GM18909 (cell line): ENCODE measurements around the gene ID3.

Experiments
- ATAC-seq: cut with Tn5 transposase; IDR thresholded peaks from one replicate; pipeline ENCODE4 v1.9.1; 2021; ENCODE audit warnings: mild to moderate bottlenecking; ENCODE audit not compliant: unreplicated experiment, poor library complexity

Gene ID3

DNA sequence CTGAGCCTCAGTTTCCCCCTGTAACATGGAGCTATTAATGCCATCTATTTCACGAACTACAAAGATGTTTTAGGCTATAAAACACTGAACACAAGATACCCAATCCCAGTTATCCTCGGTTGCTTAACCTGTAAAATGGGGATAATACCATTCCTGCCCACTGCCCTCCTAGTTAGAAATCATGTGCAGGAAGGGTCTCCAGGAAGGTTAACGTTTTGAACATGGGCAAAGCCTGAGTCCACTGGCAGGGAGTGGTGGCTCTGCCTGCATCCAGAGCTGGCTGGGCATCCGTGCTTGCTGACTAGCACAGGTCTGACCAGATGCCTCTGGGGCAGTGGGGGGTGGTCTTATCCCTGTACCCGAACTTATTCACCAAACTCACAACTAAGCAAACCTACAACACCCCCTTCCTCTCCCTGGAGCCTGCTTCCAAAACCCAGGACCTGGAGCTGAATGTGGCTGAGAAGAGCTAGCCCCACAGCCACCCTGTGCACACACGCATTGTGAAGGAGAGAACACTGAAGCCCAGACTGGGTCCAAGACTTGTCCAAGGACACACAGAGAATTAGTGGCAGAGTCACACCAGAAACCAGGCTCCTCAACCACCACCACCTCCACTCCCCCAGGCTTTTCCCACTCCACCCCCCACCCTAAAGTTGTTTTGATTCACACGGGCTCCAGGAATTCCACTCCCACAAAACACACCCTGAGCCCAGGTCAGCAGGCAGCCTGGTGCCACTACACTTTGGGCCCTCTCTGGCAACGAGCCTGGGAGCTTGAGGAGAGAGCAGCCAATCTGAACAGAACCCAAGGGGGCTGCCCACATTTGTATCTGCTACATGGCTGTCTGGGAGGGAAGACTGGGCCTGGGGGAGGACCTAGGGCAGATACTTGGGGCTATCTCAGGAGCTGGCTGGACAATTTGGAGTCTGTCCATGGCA lies 29.9 kb downstream of the ID3 start:
- ATAC-seq: no peak

- ATAC-seq: peak; percentile 49
These were observed 30.9 kb downstream of the ID3 start for GRCh38 chr1:23528250-23528978.

DNA sequence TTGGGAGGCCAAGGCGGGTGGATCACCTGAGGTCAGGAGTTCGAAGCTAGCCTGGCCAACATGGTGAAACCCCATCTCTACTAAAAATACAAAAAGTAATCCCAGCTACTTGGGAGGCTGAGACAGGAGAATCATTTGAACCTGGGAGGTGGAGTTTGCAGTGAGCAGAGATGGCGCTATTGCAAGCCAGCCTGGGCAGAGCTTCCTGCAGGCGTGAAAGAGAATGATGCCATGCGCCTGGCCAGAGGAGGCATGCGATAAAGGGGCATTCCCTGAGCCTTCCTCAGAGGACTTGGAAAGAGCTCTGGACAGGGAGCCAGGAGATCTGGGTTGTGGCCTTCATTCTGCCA lies 31.4 kb downstream of the ID3 start:
- no peak for ATAC-seq

DNA sequence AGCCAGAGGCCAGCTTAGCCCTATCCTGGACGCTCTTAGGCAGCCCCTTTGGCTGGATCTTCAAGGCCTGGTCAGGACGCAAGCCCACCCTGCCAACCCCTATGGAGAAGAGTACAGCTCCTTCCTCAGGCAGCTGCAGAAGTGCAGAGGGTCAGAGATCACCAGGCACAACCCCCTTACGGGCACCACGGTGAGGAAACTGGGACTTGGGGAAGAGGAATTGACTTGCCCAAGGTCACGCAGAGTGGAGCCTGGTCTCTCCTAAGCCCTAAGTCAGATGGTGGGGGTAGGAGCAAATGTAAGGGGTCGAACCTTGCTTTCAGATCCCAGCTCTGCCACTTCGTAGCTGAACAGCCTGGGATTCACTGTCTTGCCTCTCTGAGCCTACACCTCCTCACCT lies 31.9 kb downstream of the ID3 start:
- no peak for ATAC-seq

- no peak for ATAC-seq
These were observed 32.8 kb downstream of the ID3 start for GRCh38 chr1:23526329-23527041.

DNA sequence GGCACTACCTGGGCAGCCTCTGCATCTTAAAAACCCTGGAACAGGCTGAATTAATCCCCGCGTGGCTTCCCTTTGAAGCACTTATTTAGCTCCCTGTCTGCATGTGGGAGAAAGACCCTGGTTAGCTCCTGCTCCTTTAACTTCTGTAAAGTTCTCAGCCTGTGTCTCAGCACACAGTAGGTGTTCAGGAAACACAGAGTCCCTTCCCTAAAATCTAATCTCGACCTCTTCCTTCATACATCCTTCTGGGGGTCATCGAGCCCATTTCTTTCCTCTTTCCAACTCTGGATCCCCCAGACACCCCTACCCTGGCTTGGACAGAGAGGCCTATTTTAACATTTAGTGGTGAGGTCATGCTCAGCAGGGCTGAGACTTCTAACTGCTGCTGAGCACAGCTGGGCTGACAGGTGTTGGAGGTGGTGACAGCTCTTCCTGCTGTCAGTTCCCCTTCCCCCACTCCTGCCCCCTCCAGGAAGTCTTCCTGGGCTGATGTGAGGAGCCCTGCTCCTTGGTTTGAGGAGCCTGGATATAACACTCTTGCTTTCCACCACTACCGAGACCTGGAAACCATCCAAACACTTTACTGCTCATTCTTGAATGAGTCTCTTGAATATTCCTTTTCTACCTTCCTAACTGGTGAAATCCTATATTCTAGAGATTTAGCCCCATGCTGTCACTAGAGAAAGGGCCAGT lies 33.6 kb downstream of the ID3 start:
- ATAC-seq: no peak

DNA sequence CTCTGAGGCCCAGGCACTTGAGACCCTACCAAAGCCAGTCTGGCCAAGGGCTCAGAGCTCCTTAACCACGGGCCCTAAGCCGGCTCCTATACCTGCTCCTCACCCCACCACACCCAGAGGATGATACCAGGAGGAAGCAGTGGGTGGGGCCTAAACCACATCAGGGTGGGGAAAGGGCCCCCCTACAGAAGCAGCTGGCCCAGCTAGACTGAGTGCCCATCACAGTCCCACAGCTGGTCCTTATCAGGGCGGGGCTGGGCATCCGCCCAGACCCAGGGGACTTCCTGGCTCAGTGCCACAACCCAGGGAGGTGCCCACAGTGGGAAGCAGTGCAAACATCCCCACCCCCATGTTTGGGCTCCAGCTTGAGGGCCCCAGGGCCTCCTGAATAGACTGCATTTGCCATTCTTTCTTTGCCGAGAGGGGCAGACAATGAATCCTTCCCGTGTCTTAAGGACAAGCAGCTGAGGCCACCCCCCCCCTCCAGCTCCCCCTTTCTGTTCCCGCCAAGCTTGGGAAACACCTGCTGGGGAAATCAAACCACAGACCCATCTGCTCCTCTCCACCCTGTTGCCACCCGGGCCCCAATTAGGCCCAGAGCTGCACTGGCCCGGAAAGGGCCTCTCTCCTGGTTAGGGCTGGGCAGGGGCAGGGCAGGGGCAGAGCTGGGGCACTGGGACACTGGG lies 34.4 kb downstream of the ID3 start:
- no peak for ATAC-seq

DNA sequence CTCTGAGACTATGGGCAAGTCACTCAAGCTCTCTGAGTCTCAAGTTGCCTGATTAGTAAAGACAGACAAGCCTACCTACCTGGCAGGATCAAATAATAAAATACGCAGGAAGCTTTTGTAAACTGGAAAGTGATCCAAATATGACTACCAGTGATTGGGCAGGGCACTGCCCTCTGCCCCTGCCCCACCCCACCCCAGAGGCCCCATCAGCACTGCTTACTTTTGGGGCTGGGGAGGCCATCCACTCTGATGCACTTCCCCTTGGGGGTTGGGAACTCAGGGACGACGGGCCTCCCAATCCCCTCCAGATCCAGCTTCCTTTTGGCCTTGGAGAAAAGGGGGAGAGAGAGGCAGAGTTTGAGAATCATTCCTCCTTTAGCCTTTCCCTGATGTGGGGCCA lies 35.1 kb downstream of the ID3 start:
- no peak for ATAC-seq

- ATAC-seq: no peak
These were observed 36.9 kb downstream of the ID3 start for GRCh38 chr1:23522244-23522982.

DNA sequence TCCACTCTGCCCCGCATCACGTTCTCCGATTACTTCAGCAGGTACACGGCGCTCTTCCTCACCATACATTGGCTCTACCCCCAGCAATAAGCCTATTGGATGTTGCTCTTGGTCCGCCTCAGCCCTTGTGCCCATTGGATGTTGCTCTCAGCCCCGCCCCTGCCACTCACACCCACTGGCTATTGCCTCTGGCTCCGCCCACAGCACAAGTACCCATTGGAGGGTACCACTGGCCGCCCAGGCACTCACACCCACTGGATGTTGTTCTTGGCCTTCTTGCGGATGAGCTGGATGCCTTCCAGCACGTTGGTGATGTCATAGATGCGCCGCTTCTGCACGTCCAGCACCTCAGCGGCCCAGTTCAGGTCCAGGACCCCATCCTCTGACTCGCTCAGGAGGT lies 37.7 kb downstream of the ID3 start:
- ATAC-seq: no peak

DNA sequence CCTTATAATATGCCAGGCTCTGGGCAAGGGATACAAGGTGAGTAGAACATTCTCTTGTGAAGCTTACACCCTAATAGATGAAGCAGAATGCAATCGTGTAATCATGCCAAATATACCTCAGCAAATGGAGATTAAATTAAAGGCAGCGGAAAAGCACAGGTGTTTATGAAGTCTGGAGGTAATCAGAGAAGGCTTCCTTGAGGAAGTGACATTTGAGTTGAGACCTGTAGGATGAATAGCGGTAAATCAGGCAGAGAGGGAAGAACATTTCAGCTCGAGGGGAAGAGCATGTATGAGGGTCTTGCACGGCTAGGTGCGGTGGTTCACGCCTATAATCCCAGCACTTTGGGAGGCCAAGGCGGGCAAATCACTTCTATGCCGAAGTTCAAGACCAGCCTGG lies 41.7 kb downstream of the ID3 start:
- no peak for ATAC-seq

DNA sequence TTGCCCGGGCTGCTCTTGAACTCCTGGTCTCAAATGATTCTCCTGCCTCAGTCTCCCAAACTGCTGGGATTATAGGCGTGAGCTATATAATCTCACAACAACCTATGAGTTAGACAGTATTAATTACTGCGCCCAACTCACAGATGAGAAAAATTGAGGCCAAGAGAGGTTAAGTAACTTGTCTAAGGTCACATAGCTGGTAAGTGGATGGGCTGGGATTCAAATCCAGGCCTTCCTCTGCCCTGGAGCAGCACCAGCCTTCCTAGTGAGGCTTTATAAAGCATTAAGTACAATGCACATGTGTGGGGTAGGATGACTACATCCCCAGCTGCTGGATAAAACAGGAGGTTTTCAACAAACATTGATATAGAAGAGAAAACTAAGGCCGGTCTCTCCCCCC lies 43.4 kb downstream of the ID3 start:
- ATAC-seq: no peak

DNA sequence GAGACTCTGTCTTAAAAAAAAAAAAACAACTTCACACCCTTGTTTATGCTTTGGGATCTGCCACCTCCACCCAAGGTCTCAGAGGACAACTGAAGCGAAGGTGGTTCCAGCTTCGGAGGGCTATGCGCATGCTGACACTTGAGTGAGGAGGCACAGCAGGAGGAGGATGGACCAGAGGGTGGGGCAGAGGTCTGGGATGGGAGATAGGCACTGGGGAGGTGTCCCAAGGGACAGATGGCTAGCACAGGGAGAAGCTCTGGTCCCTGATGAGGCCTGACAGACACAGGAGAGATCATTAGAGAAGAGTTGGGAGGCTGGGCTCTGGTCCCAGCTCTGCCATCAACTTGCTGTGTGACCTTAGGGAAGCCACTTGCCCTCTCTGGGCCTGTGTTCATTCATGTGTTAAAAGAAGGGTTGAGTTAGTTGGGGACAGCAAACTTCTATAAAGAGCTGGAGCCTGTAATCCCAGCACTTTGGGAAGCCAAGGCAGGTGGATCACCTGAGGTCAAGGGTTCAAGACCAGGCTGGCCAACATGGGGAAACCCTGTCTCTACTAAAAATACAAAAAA lies 45.1 kb downstream of the ID3 start:
- ATAC-seq: no peak

DNA sequence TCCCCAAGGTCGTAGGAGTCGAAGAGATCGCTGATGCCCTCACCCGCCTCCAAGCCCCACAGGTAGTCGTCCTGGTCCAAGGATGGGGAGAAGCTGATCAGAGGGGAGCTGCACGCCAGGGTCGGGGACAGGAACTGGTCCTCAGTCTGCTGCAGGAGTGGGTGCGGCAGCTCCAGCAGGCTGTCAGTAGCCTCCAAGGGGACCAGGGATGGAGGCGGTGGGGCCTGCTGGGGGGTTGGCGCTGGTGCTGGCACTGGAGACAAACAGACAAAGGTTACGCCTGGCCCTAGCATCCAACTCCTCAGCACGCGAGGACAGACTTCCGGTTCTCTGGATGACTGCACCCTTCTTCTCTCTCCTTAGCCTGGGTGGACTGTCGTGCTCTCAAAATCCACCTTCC lies 49.4 kb downstream of the ID3 start:
- no peak for ATAC-seq
